Stomach (tissue), 4 donors: ENCODE results near the gene CIDEB.

Source experiments
- EP300 ChIP-seq: sonication (generic); formaldehyde crosslinking; IDR thresholded peaks from one replicate; pipeline ENCODE4 v1.6.1; 2017; ENCODE audit warnings: antibody characterized with exemption
- POLR2A ChIP-seq, 4 donors: fragments of 450-650 bp; IDR thresholded peaks; one replicate each; pipeline ENCODE4 v1.6.1; 2016; ENCODE audit warnings: antibody characterized with exemption in 4 of 4, control low read depth in 2 of 4, mild to moderate bottlenecking in 1 of 4, moderate library complexity in 1 of 4
- POLR2AphosphoS5 ChIP-seq, 3 donors: sonication (generic); formaldehyde crosslinking; IDR thresholded peaks; one replicate each; pipeline ENCODE4 v1.6.1; 2016; ENCODE audit warnings: antibody characterized with exemption in 3 of 3
- TF ChIP-seq, protein P1 (sequence below), 7 experiments: fragments of 450-650 bp in 4 of 7; fragments of 200-600 bp in 3 of 7; sonication (generic) in 3 of 7; IDR thresholded peaks; one replicate each; pipeline ENCODE4 v1.5.1; 2016 to 2019; ENCODE audit warnings: antibody characterized with exemption in 7 of 7, control low read depth in 2 of 7, mild to moderate bottlenecking in 1 of 7

DNA sequence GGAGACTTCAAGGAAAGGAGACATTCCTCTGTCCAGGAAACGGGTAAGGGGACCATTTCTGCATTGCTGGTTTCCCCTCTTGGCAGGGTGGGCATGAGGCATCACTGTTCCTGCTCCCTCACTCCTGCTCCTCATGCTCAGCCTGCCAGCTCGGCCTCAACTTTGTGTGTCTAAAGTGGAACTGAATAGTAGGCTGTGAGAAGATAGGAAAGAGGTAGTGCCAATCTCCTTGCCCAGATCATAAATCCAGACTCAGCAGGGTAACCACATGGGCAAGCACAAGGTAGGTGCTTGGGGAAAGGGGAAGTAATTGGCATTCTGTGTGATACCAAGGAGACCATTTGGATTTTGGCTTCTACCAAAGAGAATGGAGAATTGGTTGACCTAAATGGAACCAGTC is 6.1 kb upstream of the CIDEB start:
- TF ChIP-seq, protein P1, sequence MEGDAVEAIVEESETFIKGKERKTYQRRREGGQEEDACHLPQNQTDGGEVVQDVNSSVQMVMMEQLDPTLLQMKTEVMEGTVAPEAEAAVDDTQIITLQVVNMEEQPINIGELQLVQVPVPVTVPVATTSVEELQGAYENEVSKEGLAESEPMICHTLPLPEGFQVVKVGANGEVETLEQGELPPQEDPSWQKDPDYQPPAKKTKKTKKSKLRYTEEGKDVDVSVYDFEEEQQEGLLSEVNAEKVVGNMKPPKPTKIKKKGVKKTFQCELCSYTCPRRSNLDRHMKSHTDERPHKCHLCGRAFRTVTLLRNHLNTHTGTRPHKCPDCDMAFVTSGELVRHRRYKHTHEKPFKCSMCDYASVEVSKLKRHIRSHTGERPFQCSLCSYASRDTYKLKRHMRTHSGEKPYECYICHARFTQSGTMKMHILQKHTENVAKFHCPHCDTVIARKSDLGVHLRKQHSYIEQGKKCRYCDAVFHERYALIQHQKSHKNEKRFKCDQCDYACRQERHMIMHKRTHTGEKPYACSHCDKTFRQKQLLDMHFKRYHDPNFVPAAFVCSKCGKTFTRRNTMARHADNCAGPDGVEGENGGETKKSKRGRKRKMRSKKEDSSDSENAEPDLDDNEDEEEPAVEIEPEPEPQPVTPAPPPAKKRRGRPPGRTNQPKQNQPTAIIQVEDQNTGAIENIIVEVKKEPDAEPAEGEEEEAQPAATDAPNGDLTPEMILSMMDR (IDR thresholded peaks at IDR 0.05): no peak
- TF ChIP-seq POLR2A (IDR thresholded peaks at IDR 0.05) (no peak), EP300 (no peak), POLR2AphosphoS5 (IDR thresholded peaks at IDR 0.05) (no peak)
